NCI-H82 treated with DMSO at 0.1 percent for 48 hours (cell line): ENCODE data around the gene C11orf86.

Experiments
- DNase-seq: peaks from one replicate; lab custom pipeline; 2025; ENCODE audit not compliant: unreplicated experiment; lab: John Stamatoyannopoulos, UW

The C11orf86 gene

DNA sequence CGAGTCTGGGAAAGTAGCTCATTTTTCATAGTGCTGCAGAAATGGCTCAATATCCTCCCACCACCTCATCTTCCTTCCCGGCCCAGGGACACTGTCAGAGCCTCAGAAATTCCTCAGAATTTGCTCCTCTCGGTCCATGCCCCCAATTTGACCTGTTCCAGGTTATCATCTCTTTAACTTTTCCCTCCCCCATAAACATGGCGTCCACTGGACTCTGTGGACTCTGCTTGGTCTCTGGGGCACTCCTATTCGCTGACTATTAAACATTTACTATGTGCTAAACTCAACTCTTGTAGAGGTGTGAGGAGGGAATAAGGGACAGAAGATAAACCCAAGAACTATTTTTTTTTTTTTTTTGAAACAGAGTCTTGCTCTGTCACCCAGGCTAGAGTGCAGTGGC is 8.8 kb upstream of the C11orf86 start:
- no peak for DNase-seq

DNA sequence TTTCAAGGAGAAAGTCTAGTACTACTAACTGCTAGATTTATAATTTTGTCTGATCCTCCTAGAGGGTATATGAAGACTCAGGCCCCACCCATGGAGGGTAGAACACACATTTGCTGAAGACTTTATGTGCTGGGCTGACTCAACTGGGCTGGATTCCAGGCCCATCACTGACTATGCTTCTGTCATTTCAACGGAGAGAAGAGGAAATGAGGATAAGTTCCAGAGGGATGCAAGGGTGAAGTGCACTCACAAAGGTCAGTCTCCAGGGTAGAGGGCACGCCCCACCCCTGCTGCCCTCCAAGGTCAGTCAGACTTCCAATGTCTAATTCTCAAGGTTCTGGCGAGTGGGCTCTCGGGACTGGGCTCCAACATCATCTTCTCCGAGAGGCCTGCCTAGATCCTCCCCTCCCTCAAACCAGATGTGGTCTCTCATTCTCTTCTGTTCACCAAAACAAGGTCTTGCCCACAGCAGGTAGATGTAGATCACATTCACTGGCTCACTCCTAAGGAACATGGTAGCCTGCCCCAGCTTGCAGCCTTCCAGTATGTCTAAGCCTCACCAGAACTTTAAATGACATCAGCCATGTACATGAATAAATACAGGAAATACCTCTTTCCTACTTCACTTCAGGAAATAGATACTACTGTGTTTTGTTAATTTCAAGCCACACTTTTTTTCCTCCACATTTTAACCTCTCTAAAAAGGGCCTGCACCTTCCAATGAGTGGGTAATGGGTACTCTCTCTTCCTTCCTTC is 7.3 kb upstream of the C11orf86 start:
- no peak for DNase-seq

DNA sequence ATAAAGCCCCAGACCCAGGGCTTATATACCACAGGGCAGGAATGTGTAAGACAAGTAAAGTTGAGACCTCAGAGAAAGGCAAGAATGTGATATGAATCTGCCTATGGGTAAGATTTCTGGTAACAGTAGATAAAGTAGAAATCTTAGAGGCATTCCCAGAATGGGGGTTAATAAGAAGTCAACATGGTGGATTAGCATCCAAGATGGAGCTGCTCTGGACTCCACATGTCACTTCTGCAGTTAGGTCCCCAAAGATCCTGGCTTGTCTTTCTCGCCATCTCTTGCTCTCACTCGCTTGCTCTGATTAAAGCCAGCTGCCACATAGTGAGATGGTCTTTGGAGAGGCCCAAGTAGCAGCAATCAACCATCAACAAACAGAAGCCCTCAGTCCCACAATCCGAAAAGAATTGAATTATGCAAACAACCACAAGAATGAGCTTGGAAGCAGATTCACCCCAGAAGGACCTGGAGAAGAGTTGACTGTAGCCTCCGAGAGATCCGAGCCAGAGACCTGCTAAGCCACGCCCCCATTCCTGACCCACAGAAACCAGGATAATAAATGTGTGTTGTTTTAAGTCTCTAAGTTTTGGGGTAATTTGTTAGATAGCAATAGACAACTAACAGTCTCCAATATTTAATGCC is 5.4 kb upstream of the C11orf86 start:
- DNase-seq: no peak

DNA sequence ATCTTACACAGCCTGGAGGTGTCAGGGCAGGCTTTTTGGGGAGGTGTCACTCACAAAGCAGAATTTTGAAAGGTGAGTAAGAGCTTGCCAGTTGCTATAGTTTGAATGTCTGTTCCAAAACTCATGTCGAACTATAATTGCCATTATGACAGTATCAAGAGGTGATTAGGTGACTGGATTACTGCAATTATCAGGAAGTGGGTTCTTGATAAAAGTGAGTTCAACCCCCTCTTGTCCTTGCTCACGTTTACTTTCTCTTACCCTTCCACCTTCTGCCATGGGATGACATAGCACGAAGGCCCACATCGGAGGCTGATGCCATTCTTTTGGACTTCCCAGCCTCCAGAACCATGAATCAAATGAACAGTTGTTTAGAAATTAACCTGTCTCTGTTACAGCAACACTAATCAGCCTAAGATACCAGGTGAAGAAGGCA is 4.7 kb upstream of the C11orf86 start:
- DNase-seq: no peak

DNA sequence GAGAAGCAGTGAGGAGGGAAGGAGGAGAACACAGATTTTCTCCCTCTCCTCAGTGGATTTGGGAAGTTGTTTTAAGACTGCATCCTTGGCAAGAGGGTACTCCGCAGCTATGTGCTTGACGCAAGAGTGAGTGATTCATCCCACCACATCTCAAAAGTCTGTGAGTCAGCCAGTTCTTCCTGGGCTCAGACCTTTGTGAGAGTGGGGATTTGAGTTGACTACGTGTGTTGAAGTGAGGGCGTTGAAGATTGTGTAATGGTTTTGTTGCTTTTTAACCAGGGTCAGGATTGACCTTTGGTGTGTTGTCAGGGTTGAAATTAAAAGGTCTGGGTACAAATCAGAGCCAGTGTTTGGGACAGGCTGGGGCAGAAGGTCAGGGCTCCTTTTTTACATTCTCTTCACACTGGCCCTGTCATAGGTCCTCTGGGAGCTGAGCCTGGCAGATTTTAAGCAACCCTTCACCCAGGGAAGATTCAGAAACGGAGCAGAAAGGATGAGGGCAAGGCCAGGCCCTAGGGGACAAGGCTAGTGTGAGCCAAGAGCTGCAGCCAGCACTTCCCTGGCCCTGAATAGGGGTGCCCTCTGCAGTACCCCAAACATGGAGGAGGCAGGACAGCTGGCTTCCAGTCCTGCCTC is 4.2 kb upstream of the C11orf86 start:
- DNase-seq: no peak

DNA sequence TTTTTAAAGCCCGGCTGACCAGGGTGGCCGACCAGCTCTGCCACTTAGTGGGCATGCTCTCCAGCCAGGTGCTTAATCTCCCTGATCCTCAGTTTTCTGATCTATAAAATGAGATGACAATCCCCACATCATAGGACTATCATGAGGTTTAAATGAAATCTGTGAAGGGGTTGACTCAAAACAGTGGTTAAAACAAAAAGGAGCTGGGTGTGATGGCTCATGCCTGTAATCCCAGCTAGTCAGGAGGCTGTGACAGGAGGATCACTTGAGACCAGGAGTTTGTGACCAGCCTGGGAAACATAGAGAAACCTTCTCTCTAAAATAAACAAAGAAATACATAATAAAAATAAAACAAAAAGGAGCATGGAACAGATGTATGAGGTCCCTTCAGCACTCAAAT is 3.6 kb upstream of the C11orf86 start:
- DNase-seq: no peak

DNA sequence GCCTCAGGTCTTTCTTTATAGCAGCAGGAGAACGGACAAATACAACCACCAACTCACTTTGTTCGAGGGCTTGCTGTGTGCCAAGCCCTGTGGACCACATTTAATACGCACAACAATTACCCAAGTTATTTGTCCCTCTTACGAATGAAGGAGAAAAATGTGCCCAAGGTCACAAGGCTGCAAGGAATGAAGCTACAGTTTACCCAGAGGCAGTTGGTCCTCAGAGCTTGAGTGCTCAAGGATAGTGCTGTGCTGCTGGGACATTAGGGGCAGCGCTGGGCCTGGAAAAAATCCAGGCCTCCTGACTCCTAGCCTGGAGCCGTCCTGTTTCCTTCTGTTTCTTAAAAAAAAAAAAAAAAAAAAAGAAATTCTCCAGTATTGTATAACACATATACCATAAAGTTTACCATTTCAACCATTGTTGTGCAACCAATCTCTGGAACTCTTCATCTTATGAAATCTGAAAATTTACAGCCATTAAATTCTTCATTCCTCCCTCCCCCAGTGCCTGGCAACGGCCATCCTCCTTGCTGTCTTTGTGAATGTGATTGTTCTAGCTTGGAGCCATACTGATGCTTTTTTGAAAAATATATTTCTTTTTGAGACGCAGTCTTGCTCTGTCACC is 1.0 kb upstream of the C11orf86 start:
- no peak for DNase-seq

DNA sequence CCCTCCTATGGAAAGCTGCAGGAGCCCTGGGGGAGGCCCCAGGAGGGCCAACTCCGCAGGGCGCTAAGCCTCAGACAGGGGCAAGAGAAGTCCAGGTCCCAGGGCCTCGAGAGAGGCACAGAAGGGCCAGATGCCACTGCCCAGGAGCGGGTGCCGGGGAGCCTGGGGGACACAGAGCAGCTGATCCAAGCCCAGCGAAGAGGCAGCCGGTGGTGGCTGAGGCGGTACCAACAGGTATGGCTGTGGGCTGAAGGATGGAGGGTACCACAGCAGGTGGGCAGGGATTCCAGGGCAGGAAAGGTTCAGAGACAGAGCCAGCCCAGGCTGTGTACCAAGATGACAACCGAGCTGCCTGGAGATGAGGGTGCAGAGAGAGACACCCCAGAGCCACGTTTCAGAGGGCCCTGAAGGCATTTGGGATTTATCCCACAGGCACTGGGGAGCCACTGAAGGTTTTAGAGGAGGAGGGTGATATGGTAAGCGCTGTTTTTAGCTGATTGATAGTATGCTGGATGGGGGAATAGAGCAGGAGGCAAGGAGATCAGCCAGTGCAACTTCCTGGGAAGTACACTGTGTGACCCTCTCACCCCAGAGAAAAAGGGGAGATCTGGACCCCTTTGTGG is 412 bp downstream of the C11orf86 start:
- DNase-seq: no peak

DNA sequence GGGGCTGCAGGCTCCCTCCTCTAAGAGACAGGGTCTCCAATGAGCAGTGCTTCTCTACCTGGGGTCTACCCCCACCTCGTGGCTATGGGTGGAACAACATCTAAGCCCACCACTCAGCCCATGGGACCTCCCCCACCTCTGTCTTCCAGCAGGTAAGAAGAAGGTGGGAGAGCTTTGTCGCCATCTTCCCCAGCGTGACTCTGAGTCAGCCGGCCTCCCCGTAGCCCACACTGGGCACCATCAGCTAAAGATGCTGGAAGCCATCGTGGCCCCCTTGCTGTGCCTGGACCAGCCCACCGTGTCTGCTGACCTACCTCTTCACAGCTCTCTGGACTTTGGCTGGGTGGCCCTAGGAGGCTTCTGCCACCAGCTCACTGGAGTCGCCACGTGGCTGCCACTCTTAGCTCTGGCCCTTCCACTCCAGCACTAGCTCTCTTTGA is 944 bp downstream of the C11orf86 start:
- no peak for DNase-seq

DNA sequence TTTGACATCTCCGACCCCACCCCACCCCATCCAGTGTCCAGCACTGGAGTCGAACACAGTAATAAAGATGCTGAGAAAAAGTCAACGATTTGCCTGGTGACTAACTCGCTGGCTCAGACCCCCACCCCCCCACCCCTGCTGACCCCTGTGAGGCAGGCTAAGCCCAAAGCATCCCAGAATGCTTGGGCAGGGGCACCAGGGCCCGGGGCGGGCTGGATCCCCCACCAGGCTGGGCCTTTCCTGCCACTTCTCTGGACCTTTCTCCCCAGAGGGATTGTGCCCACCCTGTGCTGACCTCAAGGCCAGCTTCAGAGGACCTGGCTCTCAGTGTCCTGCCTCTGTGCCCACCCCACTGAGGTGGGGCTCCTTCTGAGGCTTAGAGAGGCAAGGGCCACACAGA is 1.8 kb downstream of the C11orf86 start:
- no peak for DNase-seq

DNA sequence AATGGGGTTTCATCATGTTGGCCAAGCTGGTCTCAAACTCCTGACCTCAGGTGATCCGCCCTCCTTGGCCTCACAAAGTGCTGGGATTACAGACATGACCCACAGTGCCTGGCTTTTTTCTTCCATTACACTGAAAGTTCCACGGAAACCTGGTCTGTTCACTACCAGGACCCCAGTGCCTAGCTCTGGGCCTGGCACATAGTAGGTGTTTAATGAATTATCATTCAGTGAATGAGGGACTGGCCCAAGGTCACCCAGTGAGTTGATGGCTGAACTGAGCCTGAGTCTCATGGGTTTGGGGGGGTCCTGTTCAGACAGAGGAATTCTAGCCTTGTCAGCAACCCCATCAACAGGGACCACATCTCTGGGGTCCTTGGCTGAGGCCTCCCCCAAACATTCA is 3.1 kb downstream of the C11orf86 start:
- DNase-seq: no peak

DNA sequence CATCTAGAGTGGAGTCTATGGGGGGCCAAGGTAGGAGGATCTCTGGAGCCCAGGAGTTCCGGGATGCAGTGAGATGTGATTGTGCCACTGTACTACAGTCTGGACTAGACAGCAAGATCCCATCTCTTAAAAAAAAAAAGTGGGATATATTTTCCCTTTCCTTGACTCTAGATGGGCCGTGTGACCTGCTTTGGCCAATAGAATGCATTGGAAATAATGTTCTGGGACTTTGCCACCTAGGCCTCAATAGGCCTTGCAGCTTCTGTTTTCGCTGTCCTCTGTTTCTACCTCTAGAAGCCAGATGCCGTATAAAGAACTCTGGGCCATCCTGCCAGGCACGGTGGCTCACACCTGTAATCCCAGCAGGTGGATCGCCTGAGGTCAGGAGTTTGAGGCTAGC is 3.6 kb downstream of the C11orf86 start:
- no peak for DNase-seq

DNA sequence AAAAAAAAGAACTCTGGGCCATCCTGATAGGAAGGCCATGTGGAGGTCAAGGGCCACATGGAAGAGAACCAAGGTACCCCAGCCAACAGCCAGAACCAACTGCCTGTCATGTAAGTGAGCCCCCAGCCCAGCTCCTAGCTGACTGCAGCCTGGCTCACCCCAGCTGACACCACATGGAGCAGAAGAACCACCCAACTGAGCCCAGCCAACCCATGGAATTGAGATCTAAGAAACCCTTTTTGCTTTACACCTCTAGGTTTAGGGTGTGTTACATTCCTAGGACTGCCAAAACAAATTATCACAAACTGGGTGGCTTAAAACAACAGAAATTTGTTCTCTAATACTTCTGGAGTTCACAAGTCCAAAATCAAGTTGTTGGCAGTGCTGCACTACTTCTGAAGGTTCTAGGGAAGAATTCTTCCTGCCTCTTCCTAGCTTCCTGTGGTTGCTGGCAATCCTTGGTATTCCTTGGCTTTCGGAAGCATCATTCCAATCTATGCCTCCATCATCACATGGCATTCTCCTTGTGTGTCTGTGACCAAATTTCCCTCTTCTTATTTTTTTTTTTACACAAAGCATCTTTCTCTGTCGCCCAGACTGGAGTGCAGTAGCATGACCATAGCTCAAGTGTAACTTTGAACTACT is 4.4 kb downstream of the C11orf86 start:
- no peak for DNase-seq

DNA sequence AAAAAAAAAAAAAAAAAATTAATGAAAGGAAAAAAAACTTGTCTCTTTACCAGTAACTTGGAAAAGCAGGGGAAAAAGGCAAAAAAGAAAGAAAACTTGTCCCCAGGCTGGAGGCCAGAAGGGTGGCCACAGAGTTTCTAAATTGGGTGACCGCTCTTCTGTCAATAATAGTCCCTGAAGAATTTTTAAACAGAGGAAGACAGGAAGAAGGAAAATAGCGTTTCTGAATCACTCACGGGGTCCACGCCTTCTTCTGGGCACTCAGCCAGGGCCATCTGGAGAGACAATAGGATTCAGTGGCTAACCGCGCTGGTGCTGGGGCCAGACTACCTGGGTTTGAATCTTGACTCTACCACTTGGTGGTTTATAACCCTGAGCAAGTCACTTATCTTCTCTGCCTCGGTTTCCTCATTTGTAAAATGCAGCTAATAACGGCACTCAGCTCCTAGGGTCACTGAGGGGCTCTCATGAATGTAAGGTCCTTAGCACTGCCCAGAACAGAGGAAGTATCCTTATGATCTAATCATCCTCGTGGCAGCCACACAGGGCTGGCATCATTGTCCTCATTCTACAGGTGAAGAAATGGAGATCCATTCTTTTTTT is 7.0 kb downstream of the C11orf86 start:
- DNase-seq: peak; percentile 55

DNA sequence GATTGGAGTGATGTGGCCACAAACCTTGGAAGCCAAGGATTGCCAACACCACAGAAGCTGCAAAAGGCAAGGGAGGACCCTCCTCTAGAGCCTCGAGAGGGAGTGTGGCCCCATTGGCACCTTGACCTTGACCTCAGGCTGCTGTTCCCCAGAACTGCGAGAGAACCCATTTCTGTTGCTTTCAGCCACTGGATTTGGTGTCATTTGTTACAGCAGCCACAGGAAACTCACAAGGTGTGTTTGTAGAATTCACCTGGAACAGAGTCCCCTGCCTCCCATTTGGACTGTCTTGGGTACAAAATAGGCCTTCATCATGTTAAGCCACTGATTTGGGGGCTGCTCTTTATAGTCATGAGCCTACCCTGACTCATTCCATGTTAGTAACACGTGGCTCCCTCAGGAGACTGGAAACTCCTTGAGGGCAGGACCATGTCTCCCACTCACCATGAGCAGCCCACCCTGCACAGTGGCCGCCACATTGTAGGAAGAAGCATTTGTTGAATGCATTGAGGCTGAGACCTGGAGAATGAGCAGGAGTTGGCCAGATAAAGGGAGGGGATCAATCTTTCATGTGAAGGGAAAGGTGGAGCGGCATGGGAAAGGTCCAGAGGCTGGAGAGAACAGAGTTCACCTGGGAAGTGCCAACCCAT is 8.3 kb downstream of the C11orf86 start:
- no peak for DNase-seq

DNA sequence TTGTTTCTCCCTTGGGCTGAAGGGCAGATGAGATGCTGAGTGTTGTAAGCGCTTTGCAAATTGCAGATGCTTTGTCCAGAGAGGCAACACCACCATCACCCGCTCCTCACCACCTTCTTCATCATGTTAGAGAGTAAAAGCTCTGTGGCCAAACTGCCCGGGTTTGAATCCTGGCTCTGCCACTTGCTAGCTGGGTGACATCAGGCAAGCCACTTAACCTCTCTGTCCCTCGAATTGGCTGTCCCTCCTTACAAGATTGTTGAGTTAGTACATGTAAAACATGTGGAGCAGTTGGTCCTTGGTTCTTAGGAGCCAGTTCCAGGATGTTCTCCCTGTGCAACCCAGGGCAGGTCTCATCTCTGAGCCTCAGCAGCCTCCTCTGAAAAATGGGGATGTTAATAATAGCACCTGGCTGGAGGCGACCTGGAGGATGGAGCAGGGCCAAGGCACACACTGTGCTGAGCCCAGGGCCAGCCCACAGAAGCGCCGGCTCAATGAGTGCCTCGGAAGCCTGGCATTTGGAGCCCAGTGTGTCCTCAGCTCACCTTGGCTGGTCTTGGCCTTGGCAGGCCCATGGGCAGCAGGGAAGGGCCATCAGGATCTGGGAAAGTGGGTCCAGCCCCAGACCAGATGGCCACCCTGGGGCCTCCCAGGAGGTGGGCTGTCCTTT is 10.5 kb downstream of the C11orf86 start:
- no peak for DNase-seq

DNA sequence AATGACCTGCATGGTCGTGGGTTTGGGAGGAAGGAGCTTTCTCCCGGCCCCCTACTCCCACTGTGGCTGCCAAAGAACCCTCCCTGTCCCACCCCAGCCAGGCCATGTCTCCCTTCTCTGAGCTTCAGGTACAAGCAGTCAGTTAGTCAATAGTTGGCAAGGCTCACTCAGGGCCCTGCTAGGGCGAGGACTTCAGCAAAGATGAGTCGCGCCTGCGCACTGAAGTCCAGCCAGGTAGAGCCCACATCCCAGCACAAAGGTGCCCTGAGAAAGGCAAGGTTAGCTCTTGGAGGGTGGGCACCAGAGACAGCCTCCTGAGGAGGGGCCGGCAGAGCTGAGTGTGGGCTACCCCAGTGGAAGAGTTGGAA is 11.1 kb downstream of the C11orf86 start:
- no peak for DNase-seq

DNA sequence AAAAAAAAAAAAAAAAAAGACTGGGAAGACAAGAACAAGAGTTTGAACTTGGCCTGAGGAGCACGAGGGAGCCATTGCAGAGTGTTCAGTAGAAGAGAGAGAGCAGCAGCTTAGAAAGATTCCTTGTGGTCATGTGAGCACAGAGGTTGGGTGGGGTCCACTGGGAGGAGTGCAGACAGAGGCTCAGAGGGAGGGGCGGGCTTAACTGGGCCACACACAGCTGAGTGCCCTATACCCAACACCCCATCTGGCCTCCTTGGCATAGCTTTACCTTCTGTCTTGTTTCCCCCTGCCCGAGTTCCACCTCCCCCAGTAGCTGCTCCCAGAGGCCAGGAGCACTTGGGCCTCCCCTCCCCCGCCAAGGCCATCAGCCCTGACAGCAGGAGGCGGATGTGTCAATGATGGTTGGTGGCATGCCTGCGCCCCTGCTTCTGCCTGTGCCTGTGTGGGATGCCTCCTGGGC is 12.1 kb downstream of the C11orf86 start:
- peak; percentile 23 for DNase-seq

DNA sequence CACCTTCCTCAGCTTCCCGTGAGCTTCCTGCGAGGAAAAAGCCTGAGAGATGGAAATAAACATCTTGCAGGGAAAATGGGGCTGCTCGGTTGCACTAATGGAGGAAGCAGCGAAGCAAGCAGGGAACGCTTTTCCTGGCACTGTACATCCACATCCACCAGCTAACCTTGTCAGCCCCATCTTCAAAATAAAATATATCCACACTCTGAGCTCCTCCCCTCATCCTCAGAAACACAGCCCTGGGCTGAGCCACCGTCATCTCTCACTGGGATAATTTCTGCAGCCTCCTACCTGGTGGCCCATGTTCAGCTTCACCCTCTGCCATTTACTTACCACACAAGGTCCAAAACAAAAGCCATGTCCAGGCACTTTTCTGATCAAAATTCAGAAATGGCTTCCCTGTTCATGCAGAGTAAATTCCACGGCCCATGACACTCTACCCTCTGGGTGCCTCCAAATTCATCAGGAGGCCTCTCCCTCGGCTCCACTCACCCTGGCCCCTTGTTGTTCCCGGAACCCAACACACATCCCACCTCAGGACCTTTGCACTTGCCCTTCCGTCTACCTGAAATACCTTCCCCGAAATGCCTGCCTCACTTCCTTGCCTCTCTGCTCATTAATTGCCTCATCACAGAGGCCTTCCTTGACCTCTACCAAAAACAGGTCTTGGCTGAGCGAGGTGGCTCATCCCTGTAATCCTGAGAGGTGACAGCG is 13.0 kb downstream of the C11orf86 start:
- DNase-seq: no peak
